Urinary bladder (tissue), 2 donors: ENCODE data around the gene PSG11. TPM values are rescaled to one million over a fixed set of nuclear protein-coding genes. Genes with fewer than 3 reads are reported as not detected.

Experiments used
- polyA plus RNA-seq: library from polyadenylated mRNA; stranded (reverse); fragments of 200-250 nt; gene quantifications from one replicate; pipeline ENCODE4 v1.2.3, GENCODE V29; 2013
- total RNA-seq: library from RNA; depleted of rRNA; stranded (reverse); fragments of >200 nt; gene quantifications from one replicate; pipeline ENCODE4 v1.2.3, GENCODE V29; 2014
- donor health status: healthy.

PSG11 gene
- total and polyA plus RNA-seq, 2 donors: not detected

Other genes starting within 250 kb of the PSG11 start
- gene PSG1, start 146.8 kb downstream of the PSG11 start, total RNA-seq: not detected
- not detected for gene PSG1, start 146.8 kb downstream of the PSG11 start, polyA plus RNA-seq
- gene PSG6, start 108.6 kb downstream of the PSG11 start, total RNA-seq: not detected
- gene PSG6, start 108.6 kb downstream of the PSG11 start, polyA plus RNA-seq: not detected
- gene PSG7, start 89.3 kb downstream of the PSG11 start, total RNA-seq: not detected
- not detected for gene PSG7, start 89.3 kb downstream of the PSG11 start, polyA plus RNA-seq
- gene PSG2, start 56.2 kb upstream of the PSG11 start, total RNA-seq: not detected
- gene PSG2, start 56.2 kb upstream of the PSG11 start, polyA plus RNA-seq: not detected
- not detected for gene PSG5, start 160.1 kb upstream of the PSG11 start, total RNA-seq
- gene PSG5, start 160.1 kb upstream of the PSG11 start, polyA plus RNA-seq: not detected
- gene PSG4, start 179.2 kb upstream of the PSG11 start, total RNA-seq: 0.11 TPM
- not detected for gene PSG4, start 179.2 kb upstream of the PSG11 start, polyA plus RNA-seq
- gene PSG9, start 243.1 kb upstream of the PSG11 start, total RNA-seq: not detected
- not detected for gene PSG9, start 243.1 kb upstream of the PSG11 start, polyA plus RNA-seq